HepG2 (cell line): Measurements from ENCODE around the gene PDGFA. TPM values are rescaled to one million over a fixed set of nuclear protein-coding genes. Genes with fewer than 3 reads are reported as not detected.

Experiments used
- ATAC-seq: fragments of 200-7000 bp; cut with Tn5 transposase; 3 replicates; pipeline ENCODE4 v1.9.1; 2020; ENCODE audit warnings: mild to moderate bottlenecking, moderate library complexity
- BruUV-seq: library from RNA; stranded (reverse); fragments of 400-500 nt; replicated peaks from 2 replicates; lab custom pipeline; 2021; lab: Mats Ljungman, UMichigan
- CTCF ChIA-PET: fragments of 300-600 bp; formaldehyde crosslinking; extraction: SDS; loops from one replicate; lab custom pipeline; 2021; ENCODE audit warnings: low total read pairs, inconsistent platforms, low intra/inter-chr PET ratio; lab: Yijun Ruan, JAX
- POLR2A ChIA-PET: fragments of 350-600 bp; sonication (Branson Sonifier 250); formaldehyde crosslinking; loops from one replicate; lab custom pipeline; 2020; ENCODE audit warnings: antibody characterized with exemption, inconsistent platforms; lab: Yijun Ruan, JAX
- DNase-seq: peaks from one replicate; pipeline ENCODE4 v3.0.0-alpha.2; 2015; ENCODE audit warnings: low spot score
- FAIRE-seq: peaks from 3 replicates; lab custom pipeline; 2011; peaks lifted over from hg19 to GRCh38; lab: Jason Lieb, UNC
- H2AFZ ChIP-seq: one replicate; pipeline ENCODE4 v1.6.1; 2011; ENCODE audit warnings: low read length, inconsistent platforms
- H3K27ac ChIP-seq: fragments of 300-600 bp; 3 replicates; pipeline ENCODE4 v1.8.0; 2011; ENCODE audit warnings: mixed run types, mild to moderate bottlenecking, mixed read lengths, low read length, inconsistent platforms; ENCODE audit not compliant: insufficient read depth; ENCODE audit errors: extremely low read length
- H3K27me3 ChIP-seq, 2 experiments: fragments of 200-600 bp in 1 of 2; 2 replicates in 1 of 2; 3 replicates in 1 of 2; pipeline versions ENCODE4 v1.6.0 to v1.8.0; 2011; ENCODE audit warnings: low read length in 2 of 2, mild to moderate bottlenecking in 2 of 2, moderate library complexity in 2 of 2, inconsistent platforms in 1 of 2; ENCODE audit not compliant: insufficient read depth in 2 of 2, control insufficient read depth in 1 of 2
- H3K36me3 ChIP-seq, 2 experiments: fragments of 200-600 bp in 1 of 2; replicated peaks in 1 of 2; 2 replicates in 1 of 2; 3 replicates in 1 of 2; pipeline versions ENCODE4 v1.5.1 to v1.8.0; 2011; ENCODE audit warnings: low read length in 2 of 2, inconsistent platforms in 1 of 2; ENCODE audit not compliant: insufficient read depth in 2 of 2, control insufficient read depth in 1 of 2
- H3K4me1 ChIP-seq: 2 replicates; pipeline ENCODE4 v1.5.1; 2012; ENCODE audit warnings: low read length, inconsistent platforms; ENCODE audit not compliant: insufficient read depth
- H3K4me2 ChIP-seq: 2 replicates; pipeline ENCODE4 v1.6.0; 2011; ENCODE audit warnings: low read depth, low read length, inconsistent platforms
- H3K4me3 ChIP-seq, 3 experiments: fragments of 200-600 bp in 1 of 3; sonication (generic), shearing (Covaris generic) in 1 of 3; replicated peaks in 1 of 3; 2 replicates each; pipeline ENCODE4 v1.5.1; 2011 to 2016; ENCODE audit warnings: low read length in 3 of 3, inconsistent platforms in 2 of 3, low read depth in 2 of 3, mild to moderate bottlenecking in 2 of 3, control low read depth in 1 of 3, mixed read lengths in 1 of 3; ENCODE audit not compliant: insufficient read depth in 1 of 3
- H3K79me2 ChIP-seq: one replicate; pipeline ENCODE4 v1.6.1; 2011; ENCODE audit warnings: low read length, inconsistent platforms; ENCODE audit not compliant: insufficient read depth
- H3K9ac ChIP-seq: 2 replicates; pipeline ENCODE4 v1.6.0; 2011; ENCODE audit warnings: mild to moderate bottlenecking, low read depth, low read length, inconsistent platforms; ENCODE audit not compliant: insufficient read depth
- H3K9me3 ChIP-seq: 2 replicates; pipeline ENCODE4 v1.5.1; 2012; ENCODE audit warnings: mild to moderate bottlenecking, low read length
- H4K20me1 ChIP-seq: 2 replicates; pipeline ENCODE4 v1.6.0; 2011; ENCODE audit warnings: inconsistent platforms, mild to moderate bottlenecking, low read length, moderate library complexity; ENCODE audit not compliant: insufficient read depth
- ATF7 ChIP-seq, 2 experiments: fragments of 450-650 bp in 1 of 2; sonication (generic) in 1 of 2; formaldehyde crosslinking in 1 of 2; IDR thresholded peaks; 2 replicates each; pipeline versions ENCODE4 v1.4.0 to v1.6.1; 2016 to 2020; ENCODE audit warnings: antibody characterized with exemption in 1 of 2, mild to moderate bottlenecking in 1 of 2, missing genetic modification reagents in 1 of 2
- BRCA1 ChIP-seq: sonication (generic); formaldehyde crosslinking; IDR thresholded peaks from 2 replicates; pipeline ENCODE4 v1.4.0; 2020; ENCODE audit warnings: missing genetic modification reagents
- CREB1 ChIP-seq, 2 experiments: fragments of 450-650 bp in 1 of 2; IDR thresholded peaks; 2 replicates each; pipeline ENCODE4 v1.6.1; 2016 to 2017; ENCODE audit warnings: control low read depth in 1 of 2, mild to moderate bottlenecking in 1 of 2, missing compliant biosample characterization in 1 of 2, missing genetic modification characterization in 1 of 2
- KLF6 ChIP-seq: IDR thresholded peaks from 2 replicates; pipeline ENCODE4 v1.8.0; 2016; ENCODE audit warnings: missing biosample characterization, missing genetic modification reagents
- MTF2 ChIP-seq: sonication (generic); formaldehyde crosslinking; IDR thresholded peaks from 2 replicates; pipeline ENCODE4 v1.5.0; 2020; ENCODE audit warnings: missing genetic modification reagents, borderline replicate concordance
- ZNF768 ChIP-seq: sonication (generic); formaldehyde crosslinking; IDR thresholded peaks from 2 replicates; pipeline ENCODE4 v1.4.0; 2020; ENCODE audit warnings: missing genetic modification reagents
- WGBS: methylation state at CpG from one replicate; pipeline ENCODE4 v1.1.6; 2017; ENCODE audit warnings: low lambda C conversion rate; 5-methylcytosine and 5-hydroxymethylcytosine counted together
- in situ Hi-C: cut with HindIII; loops from 2 replicates; pipeline ENCODE4 v1.10.0; 2017; ENCODE audit warnings: low pct_unique_long_range_greater_than_20kb; ENCODE audit not compliant: extremely low pct_ligation_motif_present
- intact Hi-C: fragments of 100-400 bp; cut with micrococcal nuclease; formaldehyde crosslinking; loops from one replicate; pipeline ENCODE4 v1.10.0; 2022; ENCODE audit not compliant: unreplicated experiment
- polyA plus RNA-seq, 8 experiments: library from polyadenylated mRNA; depleted of rRNA in 3 of 8; stranded (reverse) in 7 of 8; unstranded in 1 of 8; fragments of >200 nt; fragmentation: Illumina TruSeq in 4 of 8; extraction: Trizol in 4 of 8; gene quantifications; 2 replicates each; pipeline versions ENCODE4 v1.2.1 to v1.2.3, GENCODE V29; 2011 to 2016; ENCODE audit warnings: low read depth in 4 of 8, missing spikeins in 1 of 8, mixed read lengths in 1 of 8; ENCODE audit not compliant: insufficient read depth in 1 of 8
- total RNA-seq, 5 experiments: library from RNA; depleted of rRNA; stranded (reverse); fragments of >200 nt; fragmentation: Illumina TruSeq; extraction: Trizol; gene quantifications; 2 replicates each; pipeline ENCODE4 v1.2.3, GENCODE V29; 2016; ENCODE audit warnings: low read depth in 1 of 5
- TF ChIP-seq, protein P1 (sequence below): sonication (generic); formaldehyde crosslinking; IDR thresholded peaks from 2 replicates; pipeline ENCODE4 v1.4.0; 2020; ENCODE audit warnings: missing genetic modification reagents, low read depth, mild to moderate bottlenecking, borderline replicate concordance

Gene PDGFA
- total and polyA plus RNA-seq, 2 of the 13 experiments (the other 11 are each of a cell fraction or from before 2014, with no cell fraction given): 1.5 to 3.4 TPM

DNA sequence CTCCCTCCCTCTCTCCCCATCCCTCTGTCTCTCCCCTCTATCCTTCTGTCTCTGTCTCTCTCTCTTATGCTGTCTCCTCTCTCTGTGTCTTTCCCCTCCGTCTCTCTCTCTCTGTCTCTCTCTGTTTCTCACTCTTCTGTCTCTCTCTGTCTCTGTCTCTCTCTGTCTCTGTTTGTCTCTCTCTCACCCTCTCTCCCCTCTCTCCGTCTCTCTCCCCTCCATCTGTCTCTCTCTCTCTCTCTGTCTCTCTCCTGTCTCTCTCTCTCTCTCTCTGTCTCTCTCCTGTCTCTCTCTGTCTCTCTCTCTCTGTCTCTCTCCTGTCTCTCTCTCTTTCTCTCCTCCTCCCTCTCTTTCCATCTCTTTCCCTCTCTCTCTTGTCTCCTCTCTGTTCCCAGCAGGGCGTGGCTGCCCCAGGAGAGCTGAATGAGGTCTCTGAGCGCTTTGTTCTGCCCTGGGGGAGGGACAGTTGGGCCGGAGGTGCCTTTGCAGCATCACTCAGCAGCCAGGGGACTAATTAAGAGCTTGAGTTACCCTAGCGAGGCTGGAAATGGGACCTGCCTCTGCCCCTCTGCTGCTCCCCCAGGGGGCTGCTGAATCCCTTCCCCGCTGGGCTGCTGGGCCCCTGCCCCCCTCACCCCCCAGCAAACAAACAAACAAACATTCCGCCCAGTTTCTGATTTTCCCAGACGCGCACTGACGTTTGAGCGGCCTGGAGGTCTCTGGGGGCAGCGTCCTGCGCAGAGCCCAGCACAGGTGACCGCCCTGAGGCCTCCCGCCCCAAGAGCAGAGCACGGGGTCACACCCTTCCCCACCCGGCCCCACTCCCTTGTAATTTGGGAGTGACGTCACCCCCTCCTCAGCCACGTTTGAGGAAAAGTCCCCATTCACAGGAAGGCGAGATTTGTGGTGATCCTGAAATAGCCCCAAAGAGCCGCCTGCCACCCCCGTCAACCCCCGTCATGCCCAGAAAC, 68.1 kb downstream of the PDGFA start:
- Histone ChIP-seq H4K20me1 (no peaks in the 10 kb centered on the region), H3K36me3 (no peaks in the 10 kb centered on the region), H3K9me3 (no peaks in the 10 kb centered on the region), H3K9ac (no peak overlapping the region), H3K4me1 (peaks cover 14% of the 10 kb centered on the region), H3K27me3 (peaks cover 15 to 52% of the 10 kb centered on the region in 2 experiments; a peak in 4 of 5 replicates)
- no peak for ATAC-seq
- DNase-seq: no peak
- CTCF ChIA-PET: no interaction called here
- peak; percentile 94 for TF ChIP-seq ATF7 (IDR thresholded peaks at IDR 0.05)
- TF ChIP-seq ATF7 (CRISPR knock-in tag; IDR thresholded peaks at IDR 0.05): no peak
- TF ChIP-seq CREB1 (IDR thresholded peaks at IDR 0.05): peak; percentile 93
- TF ChIP-seq CREB1 (CRISPR knock-in tag; IDR thresholded peaks at IDR 0.05): no peak
- TF ChIP-seq KLF6: no peak
- 0 out of 2 replicates have a peak, but pooled peaks have one; percentile 24 for TF ChIP-seq MTF2
- TF ChIP-seq ZNF768 (CRISPR knock-in tag): 0 out of 2 replicates have a peak, but pooled peaks have one; percentile 12
- no peak for TF ChIP-seq BRCA1 (CRISPR knock-in tag)
- TF ChIP-seq, all 625 proteins: peak for 4
- POLR2A ChIA-PET: no interaction called here
- H3K4me3 ChIP-seq: no peak overlapping the region
- no peak for FAIRE-seq
- BruUV-seq: no TSS peak
- H3K27ac ChIP-seq: no peak overlapping the region
- H3K4me2 ChIP-seq: no peak overlapping the region
- in situ Hi-C loops (no loop called here), intact Hi-C loops (no loop called here)
- H3K79me2 ChIP-seq: no peaks in the 10 kb centered on the region
- 26% methylated on average over 10 of the region's 24 CpGs for WGBS
- no peak overlapping the region for H2AFZ ChIP-seq

DNA sequence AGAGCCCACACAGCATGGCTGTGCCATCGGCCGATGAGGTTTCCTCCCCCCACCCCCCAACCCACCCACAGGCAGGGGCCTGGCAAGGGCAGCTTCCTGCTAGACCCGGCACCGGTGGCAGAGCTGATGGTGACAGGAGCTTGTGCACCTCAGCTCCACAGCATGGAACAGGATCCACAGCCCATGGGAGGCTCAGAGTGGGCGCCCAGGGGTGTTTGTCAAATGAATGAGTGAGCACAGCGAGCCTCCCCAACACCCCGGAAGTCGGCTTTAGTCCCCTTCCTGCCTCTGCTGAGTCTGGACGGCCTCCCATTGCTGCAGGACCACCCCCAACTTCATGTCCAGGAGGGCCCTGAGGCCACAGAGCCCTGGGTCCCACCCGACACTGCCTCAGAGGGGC, 68.9 kb downstream of the PDGFA start:
- TF ChIP-seq, protein P1, sequence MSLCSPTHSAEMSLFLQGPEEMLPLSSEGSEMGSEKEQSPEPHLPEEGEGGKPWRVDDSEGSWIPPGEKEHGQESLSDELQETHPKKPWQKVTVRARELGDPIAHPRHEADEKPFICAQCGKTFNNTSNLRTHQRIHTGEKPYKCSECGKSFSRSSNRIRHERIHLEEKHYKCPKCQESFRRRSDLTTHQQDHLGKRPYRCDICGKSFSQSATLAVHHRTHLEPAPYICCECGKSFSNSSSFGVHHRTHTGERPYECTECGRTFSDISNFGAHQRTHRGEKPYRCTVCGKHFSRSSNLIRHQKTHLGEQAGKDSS (CRISPR knock-in tag): no peak
- peaks cover 15 to 59% of the 10 kb centered on the region in 2 experiments; a peak in 4 of 5 replicates for H3K27me3 ChIP-seq
- POLR2A ChIA-PET: no interaction called here
- H3K4me2 ChIP-seq: no peak overlapping the region
- no peak overlapping the region for H3K27ac ChIP-seq
- in situ Hi-C loops: no loop called here
- FAIRE-seq: no peak
- H3K9me3 ChIP-seq: no peaks in the 10 kb centered on the region
- no peak for ATAC-seq
- no peaks in the 10 kb centered on the region for H3K79me2 ChIP-seq
- CTCF ChIA-PET: no interaction called here
- BruUV-seq: no TSS peak
- H3K4me1 ChIP-seq: peaks cover 10% of the 10 kb centered on the region
- H2AFZ ChIP-seq: no peak overlapping the region
- no peak for DNase-seq
- H3K36me3 ChIP-seq: no peaks in the 10 kb centered on the region
- no peaks in the 10 kb centered on the region for H4K20me1 ChIP-seq
- H3K4me3 ChIP-seq: no peak overlapping the region
- WGBS: 54% methylated on average over 4 of the region's 10 CpGs
- no peak overlapping the region for H3K9ac ChIP-seq
- intact Hi-C loops: no loop called here
